Stimulated activated CD8-positive, alpha-beta memory T cell treated with anti-CD3 and anti-CD28 coated beads, Interleukin-7, amount 100 ng/mL, for 4 hours (primary cell): ENCODE measurements around the gene TXNIP.

Experiments
- DNase-seq, 2 donors: peaks; one replicate each; pipeline ENCODE4 v3.0.0-alpha.2; 2020; ENCODE audit warnings: low read depth in 2 of 2

Gene TXNIP

DNA sequence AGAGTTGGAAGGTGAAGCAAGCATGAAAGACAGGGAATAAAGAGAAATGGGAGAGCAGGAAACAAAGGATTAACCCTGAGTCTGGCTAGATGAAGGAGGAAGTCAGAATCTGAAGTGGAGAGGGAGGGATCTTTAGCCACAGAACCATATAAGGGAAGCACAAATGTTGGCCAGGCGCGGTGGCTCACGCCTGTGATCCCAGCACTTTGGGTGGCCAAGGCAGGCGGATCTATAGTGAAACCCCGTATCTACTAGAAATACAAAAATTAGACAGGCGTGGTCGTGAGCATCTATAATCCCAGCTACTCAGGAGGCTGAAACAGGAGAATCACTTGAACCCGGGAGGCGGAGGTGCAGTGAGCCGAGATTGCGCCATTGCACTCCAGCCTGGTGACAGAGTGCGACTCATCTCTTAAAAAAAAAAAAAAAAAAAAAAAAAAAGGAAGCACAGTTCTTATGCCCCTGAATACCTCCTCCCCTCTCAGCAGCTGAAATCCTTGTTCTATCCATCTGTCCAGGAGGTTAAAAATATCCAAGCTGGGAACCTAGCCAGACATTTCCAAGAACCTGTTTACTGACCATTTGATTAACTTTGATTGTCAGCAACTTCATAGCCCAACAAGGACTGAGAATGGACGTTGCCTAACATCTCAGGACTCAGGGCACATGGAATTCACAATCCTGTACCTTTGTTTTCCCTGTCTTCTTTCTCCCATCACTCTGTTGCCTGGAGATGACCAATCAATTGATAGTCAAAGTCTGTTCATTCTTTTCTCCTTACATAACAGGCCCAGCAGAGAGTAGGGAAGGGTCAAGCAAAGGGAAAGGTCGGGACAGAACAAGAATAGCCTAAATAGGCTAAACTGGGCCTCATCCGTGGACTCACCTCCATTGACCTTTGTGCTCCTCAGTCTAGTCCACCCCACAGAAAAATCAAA, 10.6 kb downstream of the TXNIP start:
- DNase-seq, result no peak

DNA sequence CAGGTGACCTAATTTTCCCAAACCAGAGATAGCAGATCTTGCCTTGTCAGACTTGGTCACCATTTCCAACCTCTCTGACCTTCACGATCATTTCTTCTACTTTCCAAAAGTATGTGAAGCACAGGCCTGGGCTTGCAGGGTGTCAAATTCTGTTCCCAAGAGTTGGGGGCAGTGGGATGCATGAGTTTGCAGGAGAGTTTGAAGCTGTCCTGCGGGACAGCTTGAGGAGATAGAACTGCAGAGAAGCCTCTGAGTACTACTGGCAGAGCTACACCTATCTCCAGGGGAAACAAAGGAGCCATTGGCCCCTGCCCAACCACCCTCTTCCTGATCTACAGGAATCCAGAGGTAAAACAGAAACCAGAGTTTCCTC, 11.3 kb downstream of the TXNIP start:
- no peak for DNase-seq

DNA sequence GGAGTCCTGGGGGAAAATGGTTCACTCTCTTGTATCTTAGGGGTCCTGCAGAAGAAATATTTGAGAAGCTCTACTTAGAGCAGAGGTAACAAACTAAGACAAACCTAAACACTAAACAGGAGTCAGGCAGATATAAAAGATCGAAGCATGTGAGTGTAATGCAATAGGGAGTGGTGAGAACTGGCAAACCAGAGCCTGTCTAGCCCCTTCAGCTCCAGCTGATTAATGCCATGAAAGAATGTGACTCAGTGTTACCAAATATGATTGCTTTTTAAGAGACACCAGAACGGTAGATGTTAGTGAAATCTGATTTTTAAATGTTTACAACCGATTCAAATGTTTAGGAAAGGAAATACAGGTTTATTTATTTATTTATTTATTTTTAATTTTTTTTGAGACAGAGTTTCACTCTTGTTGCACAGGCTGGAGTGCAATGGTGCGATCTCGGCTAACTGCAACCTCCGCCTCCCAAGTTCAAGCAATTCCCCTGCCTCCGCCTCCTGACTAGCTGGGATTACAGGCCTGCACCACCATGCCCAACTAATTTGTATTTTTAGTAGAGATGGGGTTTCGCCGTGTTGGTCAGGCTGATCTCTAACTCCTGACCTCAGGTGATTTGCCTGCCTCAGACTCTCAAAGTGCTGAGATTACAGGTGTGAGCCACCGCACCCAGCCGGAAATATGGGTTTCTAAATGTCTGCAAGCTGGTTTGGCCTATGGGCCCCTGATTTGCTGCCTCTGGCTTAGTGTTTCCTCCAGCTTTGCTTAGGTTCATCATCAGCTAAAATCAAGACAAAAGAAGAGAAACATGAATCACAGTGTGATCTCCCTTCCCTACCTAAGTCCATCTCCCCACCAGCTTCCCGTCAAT, 12.2 kb downstream of the TXNIP start:
- DNase-seq, result no peak

DNA sequence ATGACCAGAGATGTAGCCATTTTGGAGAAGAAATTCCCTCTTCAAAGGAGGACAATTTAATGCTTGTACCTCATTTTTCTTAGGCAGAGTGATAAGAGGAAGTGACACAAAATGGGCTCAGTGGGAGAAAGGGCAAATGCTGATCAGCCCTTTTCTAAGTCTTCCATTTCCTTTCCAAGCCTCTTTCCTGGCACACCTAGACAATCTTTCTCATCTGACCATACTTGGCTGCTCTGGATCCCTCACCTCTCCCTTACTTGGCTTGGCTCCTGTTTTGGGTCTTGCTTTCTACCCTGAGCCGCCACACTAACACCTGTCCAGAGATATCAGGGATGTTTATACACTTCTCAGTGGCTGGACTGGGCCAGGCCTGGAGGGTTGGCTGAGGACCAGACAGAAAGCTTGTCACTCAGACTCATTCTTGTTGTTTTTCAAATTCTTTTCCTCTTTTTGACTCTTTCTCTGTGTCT, 13.1 kb downstream of the TXNIP start:
- no peak for DNase-seq

DNA sequence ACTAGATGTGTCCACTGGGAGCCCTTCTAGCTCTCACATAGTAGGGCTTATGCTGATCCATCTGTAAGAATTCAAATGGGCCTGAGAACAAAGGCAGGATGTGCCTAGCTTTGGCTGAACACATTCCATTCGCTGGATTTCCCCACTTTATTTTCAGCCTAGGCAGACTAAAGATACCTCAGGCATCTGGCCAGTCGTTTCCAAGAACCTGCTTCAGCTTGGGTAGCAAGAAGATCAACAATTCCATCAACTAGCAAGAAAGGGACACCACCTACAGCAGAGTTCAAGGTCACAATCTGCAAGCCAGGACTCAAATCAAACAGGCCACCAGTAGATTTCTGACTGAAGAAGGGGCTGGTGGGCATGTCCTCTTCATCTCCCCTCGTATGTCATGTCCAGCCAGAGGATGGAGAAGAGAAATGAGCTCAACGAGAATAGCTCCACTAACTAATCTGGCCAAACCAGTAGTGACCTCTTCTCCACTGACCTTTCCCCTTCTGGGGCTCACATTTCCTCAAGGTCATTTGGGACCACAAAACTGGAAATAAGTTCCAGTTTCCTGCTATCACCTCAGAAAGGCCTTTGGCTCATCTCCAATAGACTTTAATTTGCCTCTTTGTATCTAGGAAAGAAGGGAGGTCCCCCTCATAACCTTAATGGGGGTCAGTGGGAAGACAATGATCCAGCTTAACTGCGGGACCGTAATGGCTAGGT, 14.2 kb downstream of the TXNIP start:
- DNase-seq, result no peak

DNA sequence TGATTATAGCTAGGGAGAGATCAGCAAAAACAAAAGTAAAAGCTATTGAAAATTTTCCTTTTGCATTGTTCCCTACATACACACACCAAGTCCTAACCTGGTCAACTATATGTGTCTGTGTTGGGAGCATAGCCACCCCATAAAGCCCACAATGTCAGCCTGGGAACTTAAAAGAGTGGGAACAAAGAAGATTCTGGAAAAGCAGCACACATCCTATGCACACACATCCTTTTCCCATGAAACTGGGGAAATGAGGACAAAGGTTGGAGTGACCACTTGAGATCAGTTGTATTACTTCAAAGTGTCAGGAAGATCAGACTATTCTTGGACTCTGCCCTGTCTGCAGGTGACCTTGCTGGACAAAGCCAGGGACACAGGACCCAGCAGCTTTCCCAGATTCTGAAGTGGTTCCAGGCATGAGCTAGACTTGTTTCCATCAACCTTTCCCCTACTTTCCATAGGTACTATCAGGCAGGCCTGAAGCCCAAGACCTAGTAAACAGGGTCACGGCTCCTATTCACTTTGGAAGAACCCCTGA, 15.9 kb downstream of the TXNIP start:
- no peak for DNase-seq

DNA sequence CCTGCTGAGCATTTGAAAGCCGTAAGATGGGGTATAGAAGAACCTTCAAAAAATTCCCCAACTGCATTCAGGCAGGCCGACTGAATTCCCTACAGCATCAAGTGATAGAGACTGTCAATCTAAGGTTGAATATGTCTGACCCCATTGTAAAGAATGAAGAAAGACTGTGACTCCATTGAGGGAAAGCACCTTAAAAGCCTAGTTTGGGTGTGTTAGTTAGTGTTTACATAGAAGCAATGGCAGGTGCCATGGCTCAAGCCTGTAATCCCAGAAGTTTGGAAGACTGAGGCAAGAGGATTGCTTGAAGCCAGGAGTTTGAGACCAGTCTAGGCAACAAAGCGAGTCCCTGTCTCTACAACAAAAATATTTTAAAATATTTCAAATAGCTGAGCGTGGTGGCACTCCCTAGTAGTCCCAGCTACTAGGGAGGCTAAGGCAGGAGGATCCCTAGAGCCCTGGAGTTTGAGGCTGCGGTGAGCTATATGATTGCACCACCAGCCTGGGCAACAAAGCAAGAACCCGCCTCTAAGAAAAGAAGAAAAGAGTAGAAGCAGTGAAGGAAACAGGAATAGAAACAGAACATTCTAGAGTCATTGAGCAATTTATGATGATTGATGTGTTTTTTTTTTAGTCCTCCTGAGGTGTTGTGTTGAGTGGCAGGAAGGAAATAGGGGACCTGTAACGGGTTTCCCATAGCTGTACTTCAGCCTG, 16.5 kb downstream of the TXNIP start:
- DNase-seq, result no peak

DNA sequence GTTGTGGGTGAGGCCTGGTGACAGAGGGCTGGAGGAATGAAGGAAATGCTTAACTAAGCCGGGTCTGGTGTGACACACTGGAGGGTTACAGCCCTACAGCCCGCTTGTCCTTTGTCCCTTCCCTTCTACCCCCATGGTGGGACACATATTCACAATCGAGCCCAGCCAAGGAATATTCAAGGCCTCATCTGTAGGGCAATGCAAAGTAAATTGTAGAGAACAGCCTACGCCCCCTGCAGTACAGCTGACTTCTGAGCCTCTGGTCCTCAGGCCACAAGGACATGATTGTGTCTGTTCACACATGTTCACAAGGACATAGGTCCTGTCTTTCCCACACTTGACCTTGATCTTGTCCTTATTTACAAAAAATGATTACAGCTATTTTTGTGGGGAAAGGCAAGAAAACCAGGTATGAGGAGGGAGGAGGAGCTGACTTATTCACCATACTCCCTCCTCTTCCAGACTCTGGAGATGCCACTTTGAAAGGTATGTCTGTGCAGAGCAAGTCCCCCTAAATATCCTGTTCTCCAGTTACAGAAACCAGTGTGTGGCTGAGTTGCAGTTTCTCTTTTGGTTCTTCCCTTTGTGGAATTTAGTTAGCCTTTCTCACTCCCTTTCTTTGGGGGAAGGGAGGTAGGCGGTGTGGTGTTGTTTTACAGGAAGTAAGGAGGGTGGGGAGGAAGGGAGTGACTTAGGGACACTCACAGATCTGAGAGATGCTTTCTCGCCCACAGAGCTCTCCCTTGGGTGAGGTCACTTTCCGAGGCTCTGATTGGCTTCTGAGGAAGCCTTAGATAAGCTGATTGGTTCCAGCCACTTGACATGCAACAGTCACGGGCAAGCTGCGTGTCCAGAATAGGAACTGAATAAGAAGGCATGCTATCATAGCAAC, 17.3 kb downstream of the TXNIP start:
- peak; percentile 69 to 80 for DNase-seq

DNA sequence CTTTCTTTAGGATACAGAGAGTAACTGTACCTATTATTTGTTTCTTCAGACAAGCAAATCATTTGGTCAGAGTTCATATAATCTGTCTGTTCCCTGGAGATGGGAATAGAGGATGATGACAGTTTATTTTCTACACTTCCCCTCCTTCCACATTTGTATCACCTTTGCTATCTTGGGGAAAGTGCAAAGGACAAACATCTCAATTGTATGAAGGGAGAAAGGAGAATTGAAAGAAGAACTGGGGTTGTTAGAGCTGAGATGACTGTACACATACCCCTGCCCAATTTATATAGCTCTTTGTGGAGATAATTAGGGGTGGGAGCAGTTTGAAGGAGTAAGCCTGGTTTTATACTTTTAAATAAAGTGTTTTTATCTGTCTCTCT, 17.9 kb downstream of the TXNIP start:
- no peak for DNase-seq

DNA sequence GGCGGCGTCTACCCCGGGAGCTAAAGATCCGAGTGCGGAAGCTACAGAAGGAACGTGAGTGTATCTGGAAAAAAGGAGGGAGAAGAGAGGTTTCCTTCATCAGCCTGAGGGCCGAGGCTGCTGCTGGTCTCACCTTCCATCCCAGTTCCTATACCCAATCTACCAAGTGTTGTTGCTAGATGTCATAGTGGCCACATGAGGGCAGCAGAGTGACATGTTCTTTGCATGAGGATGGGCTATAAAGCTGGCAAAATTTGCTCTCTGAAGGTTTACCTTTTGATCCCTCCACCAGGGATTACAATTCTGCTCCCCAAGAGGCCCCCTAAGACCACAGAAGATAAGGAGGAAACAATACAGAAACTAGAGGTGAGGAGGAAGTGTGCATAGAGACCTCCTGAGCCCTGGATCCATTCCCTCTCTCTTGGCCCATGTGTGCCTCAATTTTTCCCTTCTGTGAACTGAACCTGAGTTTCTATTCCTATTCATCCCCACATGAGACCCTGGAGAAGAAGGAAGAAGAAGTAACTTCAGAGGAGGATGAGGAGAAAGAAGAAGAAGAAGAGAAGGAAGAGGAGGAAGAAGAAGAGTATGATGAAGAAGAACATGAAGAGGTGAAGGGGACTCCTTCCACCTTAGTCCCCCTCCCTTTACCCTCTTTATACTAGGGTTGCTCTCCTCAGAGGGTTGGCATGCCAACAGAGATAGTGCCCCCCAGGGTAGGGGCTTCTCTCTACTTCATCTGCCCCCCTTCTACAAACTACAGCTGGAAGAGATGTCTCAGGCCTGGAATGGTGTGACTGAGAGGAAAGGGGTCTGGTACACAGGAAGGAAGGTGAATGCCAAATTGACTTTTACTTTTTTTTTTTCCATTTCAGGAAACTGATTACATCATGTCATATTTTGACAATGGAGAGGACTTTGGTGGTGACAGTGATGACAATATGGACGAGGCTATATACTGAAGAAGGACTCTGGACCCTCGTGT, 18.6 kb downstream of the TXNIP start:
- peak; percentile 58 to 68 for DNase-seq

DNA sequence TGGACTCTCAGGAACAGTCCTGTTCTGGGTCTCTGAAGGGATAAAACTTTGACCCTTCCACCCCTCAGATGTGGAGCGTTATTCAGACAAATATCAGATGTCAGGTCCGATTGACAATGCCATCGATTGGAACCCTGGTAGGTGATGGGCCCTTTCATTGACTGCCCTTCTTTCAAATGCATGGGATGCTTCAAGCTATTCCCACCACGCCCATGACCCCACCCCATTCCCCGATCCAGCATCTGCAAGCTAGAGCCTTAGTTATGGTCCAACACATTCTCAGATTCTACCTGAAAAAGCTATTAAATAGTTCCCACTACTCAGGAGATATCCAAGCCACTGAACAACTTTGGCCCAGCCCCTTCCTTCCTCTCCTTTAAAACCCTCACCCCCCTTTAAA, 19.4 kb downstream of the TXNIP start:
- no peak for DNase-seq

DNA sequence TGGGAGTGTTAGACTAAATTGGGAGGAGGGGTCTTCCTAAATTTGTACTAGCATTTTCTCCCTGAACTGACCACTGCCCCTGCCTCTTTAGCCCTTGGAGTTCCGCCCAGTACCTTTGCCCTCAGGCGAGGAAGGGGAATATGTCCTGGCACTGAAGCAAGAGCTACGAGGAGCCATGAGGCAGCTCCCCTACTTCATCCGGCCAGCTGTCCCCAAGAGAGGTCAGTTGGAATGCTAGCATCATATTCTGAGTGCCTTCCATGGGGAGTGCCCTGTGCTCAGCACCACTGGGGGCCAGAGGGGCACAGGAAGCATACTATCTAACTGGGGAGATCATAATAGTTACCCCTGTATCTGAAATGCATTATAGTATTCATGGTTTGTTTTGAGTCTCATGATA, 21.2 kb downstream of the TXNIP start:
- no peak for DNase-seq

DNA sequence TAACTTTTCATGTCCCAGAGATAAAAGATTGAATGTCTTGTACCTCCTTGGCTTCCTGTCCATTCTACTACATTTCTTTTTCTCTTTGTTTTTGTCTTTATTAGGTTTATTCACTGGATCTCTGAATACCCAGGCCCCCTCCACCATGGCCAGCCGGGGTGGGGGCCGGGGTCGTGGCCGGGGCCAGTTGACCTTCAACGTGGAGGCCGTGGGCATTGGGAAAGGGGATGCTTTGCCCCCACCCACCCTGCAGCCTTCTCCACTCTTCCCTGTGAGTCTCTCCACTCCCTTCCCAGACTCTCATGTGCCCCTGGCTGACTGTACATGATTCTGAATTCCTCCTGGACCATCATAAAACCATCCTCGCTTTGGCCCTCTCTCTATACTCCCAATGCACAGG, 21.7 kb downstream of the TXNIP start:
- no peak for DNase-seq

DNA sequence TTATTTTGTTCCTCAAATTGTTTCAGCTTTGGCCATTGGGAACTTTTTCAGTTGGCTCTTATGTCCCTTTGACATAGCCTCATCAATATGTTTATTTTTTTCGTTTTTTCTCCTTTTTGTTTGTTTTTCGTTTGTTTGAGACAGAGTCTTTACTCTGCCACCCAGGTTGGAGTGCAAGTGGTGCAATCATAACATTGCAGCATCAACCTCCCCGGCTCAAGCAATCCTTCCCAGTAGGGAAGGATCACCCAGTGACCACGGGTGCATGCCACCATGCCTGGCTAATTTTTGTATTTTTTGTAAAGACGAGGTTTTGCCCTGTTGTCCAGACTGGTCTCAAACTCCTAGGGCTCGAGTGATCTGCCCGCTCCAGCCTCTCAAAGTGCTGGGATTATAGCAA, 23.8 kb downstream of the TXNIP start:
- no peak for DNase-seq

DNA sequence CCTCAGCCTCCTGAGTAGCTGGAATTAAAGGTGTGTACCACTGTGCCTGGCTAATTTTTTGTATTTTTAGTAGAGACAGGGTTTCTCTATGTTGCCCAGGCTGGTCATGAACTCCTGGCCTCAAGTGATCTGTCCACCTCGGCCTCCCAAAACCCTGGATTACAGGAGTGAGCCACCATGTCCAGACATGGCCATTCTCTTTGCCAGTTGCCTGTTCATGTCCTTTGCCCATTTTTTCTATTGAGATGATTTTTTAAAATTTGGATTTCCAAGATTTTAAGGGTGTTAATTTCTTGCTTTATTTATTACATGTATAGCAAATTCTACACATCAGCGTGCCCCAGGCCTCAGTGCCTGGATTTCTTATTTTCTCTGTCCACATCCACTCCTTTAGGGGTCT, 29.1 kb downstream of the TXNIP start:
- DNase-seq, result no peak

DNA sequence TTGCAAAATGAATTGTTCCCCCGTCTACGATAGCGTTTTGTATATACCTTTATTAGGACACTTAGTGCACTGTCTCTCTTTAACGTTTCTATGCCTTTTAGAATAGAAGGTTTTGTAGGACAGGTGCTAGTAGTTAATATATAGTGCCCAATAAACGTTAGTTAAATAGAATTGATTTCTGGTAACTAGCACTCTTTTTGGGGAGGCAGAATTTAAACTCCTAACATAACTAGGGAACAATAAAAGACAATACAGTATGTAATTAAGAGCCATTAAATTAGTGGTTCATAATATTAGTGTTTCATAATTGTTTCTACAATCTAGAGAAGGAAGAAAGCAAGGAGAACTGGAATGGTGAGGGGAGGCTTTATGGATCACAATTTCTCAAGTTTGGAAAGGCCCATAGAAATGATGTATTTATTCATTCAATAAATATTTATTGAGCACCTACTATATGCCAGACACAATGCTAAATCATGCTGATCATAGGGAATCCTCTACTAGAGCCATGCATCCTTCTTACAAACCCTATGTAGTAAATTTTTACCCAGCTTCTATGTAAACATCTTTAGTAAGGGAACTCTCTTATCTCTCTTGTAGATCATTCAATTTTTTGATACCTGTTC, 31.1 kb downstream of the TXNIP start:
- DNase-seq, result no peak

DNA sequence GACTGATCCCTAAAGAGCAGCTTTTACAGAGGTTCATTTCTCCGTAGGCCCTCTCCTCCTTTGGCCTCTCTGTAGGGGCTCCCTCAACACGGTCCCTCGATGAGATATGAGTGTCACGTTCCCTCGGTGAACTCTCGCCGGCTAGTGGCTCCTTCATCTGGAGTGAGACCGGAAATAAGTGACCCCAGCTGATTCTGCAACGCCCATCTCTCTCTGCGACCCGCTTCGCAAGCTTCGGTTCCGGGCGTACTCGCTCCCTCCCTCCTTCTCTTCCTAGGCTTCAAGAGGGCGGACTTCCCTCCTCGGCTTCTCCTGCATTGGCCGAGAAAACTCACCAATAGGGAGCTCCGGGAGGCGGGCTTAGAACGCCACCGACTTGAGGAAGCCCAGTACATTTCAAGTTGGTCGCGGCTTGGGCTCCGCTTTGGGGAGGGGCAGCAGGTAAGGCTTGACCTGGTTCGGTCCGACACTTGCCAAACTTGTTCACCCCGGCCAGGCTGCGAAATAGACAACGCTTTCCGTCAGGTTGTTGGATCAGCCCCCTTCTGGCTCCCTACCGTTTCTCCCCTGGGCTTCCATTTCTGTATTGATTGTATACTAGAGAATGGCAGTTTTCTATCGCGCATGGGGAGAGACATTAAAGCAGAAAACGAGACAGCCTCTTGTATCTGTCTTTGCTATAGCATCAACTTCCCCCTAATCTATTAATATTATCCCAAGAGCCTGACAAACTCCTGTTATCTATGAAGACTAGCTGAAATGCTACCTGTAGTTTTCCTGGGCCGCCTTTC, 31.9 kb downstream of the TXNIP start, which contains the start of the genes ANKRD34A and POLR3GL:
ANKRD34A (minus strand) TSS at position 248 of the 791 bp plus-strand sequence. CDS start 2,816 bp downstream, outside the sequence.
POLR3GL (plus strand) TSS at position 363 of the 791 bp plus-strand sequence. CDS start 10,176 bp downstream, outside the sequence.
- DNase-seq, result peak; percentile 85 to 87
